Stimulated activated naive CD4-positive, alpha-beta T cell (primary cell): ENCODE measurements around the gene CD1D.
"Not testable (repeated sequence)": the region's sequence is repeated elsewhere in the genome, so short reads cannot be mapped to it uniquely, and the experiment has no call there.

Experiments used
- DNase-seq, 6 experiments: peaks; one replicate each; lab custom pipeline; 2025; lab: John Stamatoyannopoulos, UW

Gene CD1D

DNA sequence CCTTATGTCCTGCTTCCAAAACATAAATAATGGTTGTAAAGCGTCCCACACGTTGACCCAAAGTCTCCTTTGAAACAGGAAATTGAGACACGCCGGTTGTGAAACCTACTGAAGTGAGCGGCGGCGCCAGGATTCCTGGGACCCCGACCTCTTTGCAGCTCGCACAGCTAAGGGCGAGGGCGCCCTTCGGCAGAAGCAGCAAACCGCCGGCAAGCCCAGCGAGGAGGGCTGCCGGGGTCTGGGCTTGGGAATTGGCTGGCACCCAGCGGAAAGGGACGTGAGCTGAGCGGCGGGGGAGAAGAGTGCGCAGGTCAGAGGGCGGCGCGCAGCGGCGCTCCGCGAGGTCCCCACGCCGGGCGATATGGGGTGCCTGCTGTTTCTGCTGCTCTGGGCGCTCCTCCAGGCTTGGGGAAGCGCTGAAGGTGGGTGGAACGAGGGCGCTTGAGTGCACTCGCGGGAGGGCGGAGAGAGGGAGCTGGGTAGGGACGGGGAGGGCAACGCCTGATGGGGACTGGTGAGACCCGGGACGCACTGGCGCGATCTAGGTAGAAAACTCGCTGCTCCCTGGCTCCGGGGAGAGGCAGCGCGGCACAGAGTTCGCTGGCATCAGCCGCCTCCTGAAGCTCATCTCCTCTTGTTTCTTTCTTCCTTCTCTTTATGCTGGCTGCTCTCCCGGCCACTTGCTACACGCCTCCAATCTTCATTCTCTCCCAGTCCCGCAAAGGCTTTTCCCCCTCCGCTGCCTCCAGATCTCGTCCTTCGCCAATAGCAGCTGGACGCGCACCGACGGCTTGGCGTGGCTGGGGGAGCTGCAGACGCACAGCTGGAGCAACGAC, at the start of gene CD1D:
TSS of gene CD1D (plus strand) at position 155 of the 836 bp plus-strand sequence. CDS start at position 362, 207 bp downstream.
- no peak for DNase-seq

DNA sequence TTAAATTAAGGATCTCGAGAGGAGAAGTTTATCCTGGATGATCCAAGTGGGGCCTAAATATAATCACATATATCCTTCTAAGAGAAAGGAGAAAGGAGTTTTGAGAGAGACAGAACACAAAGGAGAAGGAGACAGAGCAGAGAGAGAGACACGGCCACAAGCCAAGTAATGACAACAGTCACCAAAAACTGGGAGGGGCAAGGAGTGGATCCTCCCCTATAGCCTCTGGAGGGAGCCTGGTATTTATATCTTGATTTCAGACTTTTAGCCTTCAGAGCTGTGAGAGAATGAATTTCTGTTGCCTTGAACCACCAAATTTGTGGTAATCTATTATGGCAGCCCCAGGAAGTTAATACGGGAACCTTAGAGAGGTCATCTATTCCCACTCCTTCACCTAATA, 49.5 kb upstream of the CD1D start:
- no peak for DNase-seq

DNA sequence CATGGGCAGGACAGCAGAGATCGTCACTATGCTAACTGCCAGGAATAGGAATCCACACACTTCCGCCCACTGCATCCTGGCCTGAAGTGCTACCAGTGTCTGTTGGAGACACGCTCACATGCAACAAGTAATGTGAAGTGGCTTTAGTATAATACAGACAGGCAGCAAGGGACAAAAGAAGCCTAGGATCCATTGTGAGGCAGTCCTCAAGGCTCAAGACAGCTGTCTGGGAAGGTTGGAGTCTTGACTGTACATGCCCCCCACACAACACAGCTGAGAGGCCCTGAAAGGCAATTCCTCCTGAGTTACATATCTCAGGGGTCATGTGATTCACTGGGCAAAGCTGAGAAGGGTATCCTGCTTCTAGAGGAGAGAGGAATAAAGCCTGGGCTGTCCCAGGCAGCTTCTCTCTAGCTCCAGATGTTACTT, 39.9 kb upstream of the CD1D start:
- no peak for DNase-seq

DNA sequence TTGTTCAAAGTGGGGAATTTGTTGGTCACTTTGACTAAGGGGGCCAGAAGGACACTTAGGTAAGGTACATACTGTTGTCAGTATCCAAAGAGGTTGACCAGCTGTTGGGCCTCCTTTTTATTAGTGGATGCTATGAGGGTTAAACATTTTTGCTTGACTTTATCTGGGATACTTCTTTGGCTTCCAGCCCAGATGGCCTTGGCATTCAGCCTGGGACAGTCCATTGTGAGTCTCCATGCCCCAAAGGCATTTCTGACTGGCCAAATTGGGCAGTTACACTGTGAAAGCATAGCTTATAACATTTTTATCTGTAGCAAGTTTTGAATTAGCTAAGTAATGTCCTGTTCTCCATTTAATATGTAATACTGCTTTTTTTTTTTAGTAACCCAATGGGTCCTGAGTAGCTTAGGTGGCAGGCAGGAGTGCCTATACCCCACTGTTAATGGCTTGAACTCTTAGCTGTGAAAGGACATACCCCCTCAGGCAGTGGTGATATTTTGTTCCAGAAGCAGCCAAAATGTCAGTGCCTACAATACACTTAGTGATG, 35.4 kb upstream of the CD1D start:
- DNase-seq, result no peak

DNA sequence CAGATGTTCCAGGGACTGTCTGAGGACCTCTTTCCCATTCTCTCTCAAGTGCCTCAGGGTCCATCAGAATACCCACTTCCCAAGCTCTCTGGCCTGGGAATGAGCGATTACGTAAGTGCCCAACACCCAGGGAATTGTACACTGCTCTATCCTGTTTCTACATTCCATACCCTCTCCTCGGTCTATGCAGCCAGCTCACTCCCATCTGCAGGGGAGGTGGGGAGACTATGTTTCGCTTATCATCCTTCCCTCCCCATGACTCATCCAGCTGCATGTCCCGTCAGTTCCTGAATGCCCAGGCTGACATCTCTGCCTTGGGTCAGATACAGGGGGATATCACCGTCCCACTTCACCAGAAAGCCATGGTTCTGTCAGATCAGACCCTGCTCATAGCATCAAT, 34.5 kb upstream of the CD1D start:
- no peak for DNase-seq

DNA sequence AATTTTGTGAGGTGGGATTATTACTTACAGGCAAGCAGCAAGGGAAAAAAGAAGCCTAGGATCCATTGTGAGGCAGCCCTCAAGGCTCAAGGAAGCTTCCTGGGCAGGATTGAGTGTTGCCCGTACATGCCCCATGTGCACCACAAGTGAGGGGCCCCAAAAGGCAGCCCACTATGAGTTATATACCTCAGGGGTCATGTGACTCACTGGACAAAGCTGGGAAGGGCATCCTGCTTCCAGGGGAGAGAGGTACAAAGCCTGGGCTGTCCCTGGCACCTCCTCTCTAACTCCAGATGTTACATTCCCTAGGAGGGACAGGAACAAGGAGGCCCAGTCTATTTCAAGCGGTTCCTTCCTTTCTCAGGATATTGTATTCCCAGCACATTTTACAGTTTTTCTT, 34.0 kb upstream of the CD1D start:
- no peak for DNase-seq

DNA sequence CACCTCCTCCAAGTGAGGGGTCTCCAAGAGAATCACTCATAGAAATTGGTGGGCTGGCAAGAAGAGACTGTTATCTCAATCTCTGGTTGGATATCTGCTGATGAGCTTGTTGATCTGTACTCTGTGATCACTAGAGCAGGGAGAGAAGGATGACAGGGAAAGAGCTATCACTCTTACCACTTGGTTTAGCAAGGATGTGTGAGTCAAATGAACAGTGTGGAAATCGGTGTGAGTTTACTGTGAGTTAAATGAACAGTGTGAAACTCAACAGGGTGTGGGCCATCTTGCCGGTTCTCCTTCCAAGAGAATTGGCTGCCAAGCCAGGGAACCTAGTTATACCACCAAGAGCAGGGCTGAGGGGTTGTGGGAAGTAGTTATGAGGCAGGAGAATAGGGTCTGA, 33.3 kb upstream of the CD1D start:
- DNase-seq, result no peak

DNA sequence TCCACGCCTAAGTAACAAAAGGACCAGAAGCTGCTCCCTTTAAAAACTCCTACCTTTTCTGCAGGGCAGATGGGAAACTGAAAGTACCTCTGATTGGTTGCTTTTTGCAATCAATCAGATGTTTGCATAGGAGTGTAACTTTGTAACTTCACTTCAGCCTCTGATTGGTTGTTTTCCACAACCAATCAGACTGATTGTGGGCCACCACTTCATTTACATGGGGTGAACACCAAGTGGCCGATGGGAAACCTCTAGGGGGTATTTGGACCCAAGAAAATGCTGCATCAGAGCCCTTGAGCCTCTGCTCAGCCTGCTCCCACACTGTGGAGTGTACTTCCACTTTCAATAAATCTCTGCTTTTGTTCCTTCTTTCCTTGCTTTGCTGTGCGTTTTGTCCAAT, 32.8 kb upstream of the CD1D start:
- no peak for DNase-seq

DNA sequence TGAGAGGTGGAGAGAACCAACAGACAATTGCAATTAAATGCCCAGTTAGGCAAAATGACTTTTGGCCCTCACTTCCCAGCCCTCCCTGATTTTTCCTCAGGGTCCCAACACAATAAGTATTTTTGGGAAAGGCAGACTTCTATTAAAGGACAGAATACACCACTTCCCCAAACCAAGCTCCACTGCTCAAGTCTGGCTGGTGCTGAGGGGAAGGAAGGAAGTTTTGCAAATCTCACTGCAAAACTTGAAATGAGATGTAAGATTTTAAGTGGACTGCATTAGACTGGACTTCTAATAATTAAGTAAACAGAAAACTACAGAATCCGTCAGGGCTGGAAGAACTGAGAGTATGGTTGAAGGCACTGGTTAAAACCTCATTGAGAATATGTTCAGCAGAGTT, 32.2 kb upstream of the CD1D start:
- DNase-seq, result no peak

DNA sequence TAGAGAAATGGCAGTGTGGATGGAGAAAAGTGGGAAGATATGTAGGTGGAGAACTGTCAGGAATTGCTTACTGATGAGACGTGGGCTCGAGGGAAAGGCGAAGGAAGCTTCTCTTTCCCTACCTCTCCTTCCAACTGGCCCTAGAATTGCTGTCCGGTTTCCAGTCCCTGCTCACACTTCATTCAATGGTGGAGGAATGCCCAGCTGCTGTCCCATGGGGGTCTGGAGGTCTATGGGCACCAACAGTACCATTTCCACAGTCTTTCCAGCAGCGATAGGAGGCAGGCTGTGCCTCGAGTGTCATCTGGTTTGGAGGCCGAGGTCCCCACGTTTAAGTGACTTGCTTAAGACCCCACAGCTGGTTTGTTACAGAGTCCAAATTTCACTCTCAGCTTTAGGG, 31.5 kb upstream of the CD1D start:
- no peak for DNase-seq

DNA sequence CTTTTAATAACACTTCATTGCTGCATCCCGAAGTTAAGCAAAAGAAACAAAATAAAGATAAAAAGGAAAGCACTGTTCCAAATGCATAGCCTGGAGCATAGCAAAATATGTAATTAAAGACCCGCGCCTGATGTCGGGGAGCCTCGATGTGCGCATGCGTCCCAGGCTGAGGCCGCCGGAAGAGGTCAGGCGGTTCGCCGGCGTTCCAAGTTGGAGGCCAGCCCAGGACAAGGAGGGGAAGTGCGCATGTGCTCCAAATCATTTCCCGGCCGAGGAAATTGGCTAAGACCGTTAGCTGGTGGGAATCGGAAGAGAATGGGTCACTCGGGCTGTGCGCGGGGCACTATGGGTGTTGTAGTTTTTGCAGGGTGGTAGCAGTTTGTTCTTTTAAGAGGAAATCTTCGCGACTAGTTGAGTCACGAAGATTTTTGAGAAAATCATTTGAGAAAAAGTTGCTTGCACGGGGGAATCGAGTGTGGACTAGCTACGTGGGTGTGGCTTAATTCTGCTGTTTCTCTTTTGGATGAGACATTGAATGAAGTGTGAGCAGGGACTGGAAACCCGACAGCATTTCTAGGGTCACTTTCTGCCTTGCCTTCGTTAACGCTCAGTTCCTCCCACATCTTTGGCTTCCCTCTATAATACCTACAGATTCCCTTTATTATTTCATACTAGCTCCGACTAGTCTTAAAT, 31.0 kb upstream of the CD1D start:
- DNase-seq, result peak; percentile 27 to 76 (median 54)

DNA sequence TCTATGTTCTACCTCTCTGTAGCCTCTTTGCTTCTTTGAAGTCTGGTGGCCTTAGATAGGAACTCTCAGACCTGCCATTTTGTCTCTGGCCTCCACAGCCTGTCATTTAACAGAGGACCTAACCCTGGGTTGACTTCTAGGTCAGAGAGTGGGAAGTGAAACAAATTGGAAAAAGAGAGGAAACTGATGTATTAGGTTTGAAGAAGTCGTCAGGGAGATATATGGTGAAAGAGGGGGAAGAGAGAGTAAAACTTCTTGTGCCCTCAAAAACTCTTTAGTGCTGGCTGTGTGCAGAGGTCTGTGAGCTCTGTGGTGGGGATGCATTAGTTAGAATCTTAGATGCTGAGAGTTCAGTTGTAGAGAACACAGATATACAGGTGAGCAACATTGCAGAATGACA, 30.2 kb upstream of the CD1D start:
- no peak for DNase-seq

DNA sequence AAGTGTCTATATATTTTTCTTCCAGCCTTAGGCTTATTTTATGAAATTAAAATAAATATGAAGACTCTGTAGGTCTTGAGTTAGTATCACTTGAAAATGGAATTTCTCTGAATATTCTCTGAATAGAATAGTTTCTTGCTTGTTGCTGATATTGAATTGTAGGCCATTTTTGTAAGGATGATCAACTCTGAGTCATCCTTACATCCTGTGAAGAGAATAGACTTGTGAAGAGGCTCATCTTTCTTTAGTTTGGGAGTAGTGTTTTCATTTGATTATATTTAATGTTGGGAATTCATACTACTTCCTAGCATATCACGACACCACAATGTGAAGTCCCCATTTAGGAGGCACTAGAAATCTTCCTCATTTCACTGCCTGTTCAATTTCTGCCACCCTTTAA, 27.5 kb upstream of the CD1D start:
- DNase-seq, result no peak

DNA sequence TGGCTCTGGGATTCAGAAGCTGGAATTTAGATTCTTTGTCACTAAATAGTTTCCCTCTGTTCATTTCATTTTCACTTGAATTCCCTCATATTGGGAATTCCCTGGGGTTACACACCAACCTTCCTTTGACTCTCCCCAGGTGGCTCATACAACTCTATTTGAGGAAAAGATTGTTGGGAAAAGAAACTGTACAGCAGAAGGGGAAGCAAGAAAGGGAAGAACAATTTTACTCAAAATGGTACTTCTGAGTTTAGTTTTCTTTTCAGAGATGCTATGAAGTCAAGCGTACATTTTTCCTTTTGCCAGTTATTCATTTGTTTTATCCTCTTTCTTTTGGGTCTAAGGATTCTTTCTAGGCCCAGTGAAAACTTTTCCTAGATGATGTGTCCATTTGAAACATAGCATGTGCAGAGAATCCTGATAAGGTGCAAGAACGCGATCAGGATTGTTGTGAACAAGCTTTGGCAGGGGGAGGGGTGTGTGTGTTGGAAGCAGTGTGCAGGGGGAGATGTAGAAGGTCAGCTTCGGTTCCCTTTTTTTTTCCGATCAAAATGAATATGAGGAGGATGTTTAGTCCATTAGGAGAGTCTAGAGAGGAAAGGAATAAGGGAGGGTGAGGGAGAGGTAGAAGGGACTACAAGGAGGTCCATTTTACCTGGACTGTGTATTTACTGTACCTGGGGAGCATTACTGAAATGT, 26.8 kb upstream of the CD1D start:
- DNase-seq, result no peak

DNA sequence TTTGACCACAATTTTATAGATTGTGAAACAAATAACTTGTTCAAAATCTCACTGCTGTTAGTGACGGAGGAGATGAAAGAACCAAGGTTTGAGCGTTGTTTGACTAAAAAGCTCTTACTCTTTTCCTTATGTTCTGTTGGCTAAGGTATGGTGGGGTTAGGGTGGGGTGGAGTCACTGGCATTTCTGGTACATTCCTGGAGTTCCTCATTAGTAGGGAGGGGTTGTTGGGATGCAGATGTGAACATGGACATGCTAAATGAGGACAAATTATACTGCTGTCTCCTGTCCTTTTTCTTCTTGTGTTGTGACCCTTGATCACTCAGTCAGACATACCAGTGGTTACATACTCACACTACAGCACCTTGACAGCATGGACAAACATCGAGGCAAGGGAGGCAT, 26.2 kb upstream of the CD1D start:
- no peak for DNase-seq

DNA sequence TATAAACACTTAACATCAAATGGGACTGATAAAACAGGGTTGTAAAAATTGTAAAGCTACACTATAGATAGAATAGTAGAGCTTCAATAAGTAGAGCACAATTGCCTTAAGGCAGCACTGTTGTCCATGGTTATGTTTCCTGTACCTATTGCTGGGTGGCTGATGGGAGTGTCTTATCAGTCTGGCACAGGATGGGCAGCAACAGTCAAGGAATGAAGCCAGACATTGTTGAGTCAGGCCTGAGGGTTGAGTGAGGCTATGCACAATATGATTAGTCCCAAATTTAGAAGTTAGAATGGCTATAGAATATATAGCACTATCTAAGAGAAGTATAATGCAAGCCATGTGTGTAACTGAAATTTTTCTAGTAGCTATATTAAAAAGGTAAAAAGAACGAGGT, 25.0 kb upstream of the CD1D start:
- DNase-seq, result no peak

DNA sequence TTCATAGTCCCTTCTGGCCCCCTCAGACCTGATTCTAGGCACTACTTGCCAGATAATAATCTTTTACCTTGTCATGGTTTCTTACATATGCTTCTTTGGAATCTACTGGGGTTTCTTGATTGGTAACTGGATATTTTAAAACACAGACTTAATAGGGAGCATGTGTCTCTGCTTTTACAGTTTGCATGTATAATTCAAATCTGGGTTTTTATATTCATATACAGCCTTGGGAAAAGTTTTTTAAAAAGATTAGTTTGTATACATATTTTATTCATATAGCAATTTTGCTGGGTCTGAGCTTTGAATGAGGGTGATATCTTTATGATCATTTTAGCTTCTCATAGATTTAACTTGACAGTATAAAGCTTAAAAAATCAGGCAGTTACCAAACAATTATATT, 21.1 kb upstream of the CD1D start:
- no peak for DNase-seq

DNA sequence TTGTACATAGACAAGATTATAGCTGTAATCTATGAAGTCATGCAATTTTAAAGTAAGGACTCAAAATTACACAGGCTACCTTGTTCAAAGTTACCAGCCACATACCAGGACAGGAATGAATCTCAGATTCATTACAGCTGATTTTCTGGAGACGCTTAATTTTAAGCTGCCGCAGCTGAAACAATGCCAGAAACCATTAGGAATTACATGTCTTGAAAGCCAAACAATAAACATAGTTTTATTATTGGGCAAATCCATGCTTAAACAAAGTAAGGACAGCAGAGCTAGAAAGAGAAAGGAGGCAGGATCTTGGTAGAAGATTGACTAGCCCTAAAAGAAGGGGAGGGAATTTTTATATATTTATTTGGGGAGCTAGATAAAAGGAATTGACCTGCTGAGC, 19.2 kb upstream of the CD1D start:
- DNase-seq, result no peak

DNA sequence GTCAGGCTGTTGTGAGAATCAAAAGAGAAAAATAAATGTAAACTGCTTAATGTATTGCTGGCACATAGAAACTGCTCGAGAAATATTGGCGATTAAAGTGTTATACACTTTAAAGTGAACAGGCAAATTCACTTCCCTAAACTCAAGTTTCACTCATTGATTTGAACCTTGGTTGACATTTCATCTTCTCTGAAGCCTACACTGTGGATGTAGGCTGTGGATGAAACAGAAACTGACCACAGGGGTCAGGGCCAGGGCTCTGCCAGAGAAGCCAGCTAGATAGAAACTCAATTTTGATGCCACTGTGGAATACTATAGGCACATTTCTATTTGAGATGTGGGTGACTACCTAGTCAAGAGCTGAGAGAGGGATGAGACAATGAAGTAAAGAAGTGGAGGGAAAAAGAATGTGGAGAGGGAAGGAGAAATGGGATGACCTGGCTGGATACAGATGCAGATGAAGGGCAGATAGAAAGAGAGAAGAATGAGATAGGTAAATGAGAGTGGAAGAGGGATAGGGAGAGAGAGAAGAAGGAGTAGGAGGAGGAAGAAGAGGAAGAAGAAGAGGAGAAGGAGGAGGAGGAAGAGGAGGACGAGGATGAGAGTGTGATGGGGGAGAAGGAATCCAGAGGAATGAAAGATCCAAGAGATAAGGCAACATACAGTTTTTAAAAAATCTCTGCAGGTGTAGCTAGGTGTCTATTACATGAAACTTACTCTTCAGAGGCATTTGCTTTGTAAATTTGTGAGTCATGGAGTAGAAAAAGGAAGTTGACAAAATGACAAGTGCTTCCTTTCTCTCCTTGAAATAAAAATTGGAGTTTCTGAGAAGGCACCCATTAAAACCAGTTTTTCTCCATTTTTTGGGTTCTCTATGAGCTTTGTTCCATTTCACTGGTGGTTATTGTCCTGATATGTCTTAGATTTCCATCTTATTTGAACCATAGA, 17.4 kb upstream of the CD1D start:
- no peak for DNase-seq

DNA sequence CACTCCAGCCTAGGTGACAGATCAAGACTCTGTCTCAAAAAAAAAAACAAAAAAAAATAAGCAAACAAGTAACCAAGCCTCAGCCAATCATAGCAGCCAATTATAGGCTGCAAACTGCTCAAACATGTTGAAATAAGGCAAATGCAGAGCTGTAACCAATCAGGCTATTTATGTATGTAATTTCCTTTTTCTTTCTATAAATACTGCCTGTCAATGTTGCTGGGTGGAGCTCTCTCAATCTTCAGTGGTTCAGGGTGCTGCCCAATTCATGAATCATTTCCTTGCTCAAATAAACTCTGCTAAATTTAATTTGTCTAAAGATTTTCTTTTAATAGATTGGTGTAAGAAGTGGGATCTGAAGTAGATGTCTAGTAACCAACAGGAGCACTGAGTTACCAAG, 11.6 kb upstream of the CD1D start:
- DNase-seq, result no peak

DNA sequence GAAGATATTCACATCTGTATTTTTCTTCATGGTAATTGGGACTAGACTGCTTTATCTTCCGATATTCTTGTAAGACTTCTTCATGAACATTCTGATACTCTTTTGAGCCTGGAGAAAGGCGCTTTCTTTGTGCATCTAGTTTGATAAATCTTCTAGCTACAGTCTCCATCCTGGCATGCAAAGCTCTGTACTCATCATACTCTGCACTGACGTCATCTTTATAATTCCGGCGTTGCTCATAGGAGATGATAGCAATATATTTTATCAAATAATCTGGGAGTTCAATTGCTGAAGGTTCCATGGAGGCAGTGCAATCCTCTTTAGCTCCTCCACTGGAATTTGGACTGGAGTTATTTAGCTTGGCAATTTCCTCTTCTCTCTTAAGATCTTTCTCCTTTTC, 4.8 kb upstream of the CD1D start:
- not testable (repeated sequence) for DNase-seq

DNA sequence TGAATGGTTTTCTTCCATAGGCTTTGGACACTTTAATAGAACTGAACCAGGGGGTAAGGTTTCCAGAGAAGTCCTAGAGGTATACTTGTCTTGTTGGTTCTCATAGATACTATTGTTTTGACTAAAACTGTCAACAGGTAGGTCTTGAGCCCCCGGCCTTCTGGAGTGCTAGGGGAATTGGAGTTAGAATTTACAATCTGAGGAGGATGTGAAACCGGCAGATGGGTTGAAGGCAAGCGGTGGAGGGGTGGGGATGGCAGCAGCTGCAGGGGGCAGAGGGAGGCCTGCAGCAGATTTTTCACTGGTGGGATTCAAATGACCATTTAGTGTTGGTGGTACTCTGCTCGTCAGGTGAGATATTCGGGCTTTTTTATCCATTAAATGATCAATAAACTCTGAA, 4.3 kb upstream of the CD1D start:
- DNase-seq, result no peak
